Fibroblast of the aortic adventitia (primary cell): ENCODE measurements around the gene LRRC25. TPM values are rescaled to one million over a fixed set of nuclear protein-coding genes. Genes with fewer than 3 reads are reported as not detected.

Experiments
- DNase-seq: peaks from one replicate; pipeline ENCODE4 v3.0.0-alpha.2; 2010; ENCODE audit warnings: low read depth
- H3K4me3 ChIP-seq: 2 replicates; pipeline ENCODE4 v1.5.1; 2011; ENCODE audit warnings: low read depth, mild to moderate bottlenecking, control low read depth, low read length, moderate library complexity
- total RNA-seq: library from RNA; depleted of rRNA; stranded (reverse); fragments of >200 nt; gene quantifications from 2 replicates; pipeline ENCODE4 v1.2.3, GENCODE V29; 2012; ENCODE audit warnings: low replicate concordance
- TF ChIP-seq, protein P1 (sequence below): IDR thresholded peaks from 2 replicates; pipeline ENCODE4 v1.5.1; 2011; ENCODE audit warnings: mild to moderate bottlenecking, low read length, control low read depth, inconsistent platforms; ENCODE audit not compliant: insufficient read depth

The LRRC25 gene
- total RNA-seq, 1 donor, result 0.09 TPM

DNA sequence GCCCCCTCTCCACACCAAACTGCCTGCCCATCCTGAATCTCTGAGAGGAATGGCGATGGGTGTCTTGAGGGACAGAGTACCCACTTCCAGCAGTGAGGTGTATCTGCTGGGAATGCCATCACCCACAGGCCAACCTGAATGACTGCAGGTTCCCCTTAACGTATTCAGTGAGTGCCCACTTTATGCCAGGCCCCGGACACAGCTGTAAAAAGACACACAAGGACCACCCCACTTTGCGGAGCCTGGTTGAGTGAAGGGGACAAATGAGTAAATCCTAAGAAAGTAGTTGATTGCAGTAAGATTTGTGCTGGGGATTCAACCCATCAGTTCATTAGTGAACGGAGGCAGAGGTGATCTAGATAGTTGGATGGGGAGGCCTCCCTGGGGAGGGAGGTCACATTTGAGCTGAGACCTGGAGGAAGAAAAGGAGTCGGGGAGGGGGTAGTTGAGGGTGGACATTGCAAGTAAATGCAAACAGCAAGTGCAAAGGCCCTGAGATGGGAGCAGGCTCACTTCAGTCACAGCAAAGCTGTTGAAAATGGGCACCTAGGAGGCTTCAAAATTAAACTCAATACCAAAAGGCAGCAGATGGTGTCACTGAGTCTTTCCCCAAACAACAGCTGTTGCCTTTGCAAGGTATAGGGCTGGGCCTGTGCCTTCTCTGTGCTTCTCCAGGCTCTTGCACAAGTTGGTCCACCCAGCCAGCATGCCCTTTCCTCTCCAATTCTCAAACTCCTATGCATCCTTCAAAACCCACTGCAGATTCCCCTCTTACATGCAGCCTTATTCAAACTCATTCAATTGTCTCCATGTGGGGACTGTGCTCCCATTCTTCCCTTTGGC is 7.1 kb downstream of the LRRC25 start:
- peak; percentile 71 for DNase-seq
- peak overlapping the region; percentile 78 for H3K4me3 ChIP-seq
- TF ChIP-seq, protein P1, sequence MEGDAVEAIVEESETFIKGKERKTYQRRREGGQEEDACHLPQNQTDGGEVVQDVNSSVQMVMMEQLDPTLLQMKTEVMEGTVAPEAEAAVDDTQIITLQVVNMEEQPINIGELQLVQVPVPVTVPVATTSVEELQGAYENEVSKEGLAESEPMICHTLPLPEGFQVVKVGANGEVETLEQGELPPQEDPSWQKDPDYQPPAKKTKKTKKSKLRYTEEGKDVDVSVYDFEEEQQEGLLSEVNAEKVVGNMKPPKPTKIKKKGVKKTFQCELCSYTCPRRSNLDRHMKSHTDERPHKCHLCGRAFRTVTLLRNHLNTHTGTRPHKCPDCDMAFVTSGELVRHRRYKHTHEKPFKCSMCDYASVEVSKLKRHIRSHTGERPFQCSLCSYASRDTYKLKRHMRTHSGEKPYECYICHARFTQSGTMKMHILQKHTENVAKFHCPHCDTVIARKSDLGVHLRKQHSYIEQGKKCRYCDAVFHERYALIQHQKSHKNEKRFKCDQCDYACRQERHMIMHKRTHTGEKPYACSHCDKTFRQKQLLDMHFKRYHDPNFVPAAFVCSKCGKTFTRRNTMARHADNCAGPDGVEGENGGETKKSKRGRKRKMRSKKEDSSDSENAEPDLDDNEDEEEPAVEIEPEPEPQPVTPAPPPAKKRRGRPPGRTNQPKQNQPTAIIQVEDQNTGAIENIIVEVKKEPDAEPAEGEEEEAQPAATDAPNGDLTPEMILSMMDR, result no peak

DNA sequence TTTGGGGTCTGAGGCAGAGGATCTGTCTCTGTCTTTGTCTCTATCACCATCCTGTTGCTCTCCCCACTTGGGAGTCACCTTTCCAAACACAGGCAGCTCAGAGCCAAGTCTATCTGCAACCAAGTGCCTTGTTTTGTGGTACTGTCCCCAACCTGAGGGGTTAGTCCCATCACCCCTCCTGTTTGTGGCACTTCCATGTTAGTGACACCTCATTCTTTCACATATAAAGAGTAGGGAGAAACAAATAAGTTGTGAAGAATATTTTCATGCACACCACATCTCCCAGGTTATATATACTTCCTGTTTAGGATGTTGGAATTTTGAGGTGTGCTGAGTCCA is 7.7 kb downstream of the LRRC25 start:
- peak overlapping the region; percentile 78 for H3K4me3 ChIP-seq
- TF ChIP-seq, protein P1, result no peak
- no peak for DNase-seq

DNA sequence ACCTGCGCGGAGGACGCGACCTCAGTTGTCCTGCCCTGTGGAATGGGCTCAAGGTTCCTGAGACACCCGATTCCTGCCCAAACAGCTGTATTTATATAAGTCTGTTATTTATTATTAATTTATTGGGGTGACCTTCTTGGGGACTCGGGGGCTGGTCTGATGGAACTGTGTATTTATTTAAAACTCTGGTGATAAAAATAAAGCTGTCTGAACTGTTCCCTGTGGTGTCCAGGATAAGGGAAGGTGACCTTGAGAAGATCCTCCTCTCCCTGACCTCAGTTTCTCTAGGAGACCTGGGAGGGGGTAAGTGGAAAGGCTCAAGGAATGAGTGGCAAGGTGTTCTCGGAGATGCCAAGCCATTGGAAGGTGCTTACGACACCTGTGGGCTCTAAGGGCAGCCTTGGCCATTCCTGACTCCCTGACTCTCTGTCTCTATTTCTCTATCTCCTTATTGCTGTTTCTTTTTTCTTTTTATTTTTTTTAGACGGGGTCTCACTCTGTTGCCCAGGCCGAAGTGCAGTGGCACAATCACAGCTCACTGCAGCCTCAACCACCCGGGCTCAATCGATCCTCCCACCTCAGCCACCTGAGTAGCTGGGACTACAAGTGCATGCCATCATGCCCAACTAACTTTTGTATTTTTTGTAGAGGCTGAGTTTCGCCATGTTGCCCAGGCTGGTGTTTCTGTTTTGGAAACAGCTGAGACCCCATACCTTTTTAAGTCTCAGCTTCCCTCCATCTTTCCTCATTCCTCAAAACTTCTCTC is 8.3 kb downstream of the LRRC25 start:
- H3K4me3 ChIP-seq, result peak overlapping the region; percentile 78
- TF ChIP-seq, protein P1, result no peak
- no peak for DNase-seq

DNA sequence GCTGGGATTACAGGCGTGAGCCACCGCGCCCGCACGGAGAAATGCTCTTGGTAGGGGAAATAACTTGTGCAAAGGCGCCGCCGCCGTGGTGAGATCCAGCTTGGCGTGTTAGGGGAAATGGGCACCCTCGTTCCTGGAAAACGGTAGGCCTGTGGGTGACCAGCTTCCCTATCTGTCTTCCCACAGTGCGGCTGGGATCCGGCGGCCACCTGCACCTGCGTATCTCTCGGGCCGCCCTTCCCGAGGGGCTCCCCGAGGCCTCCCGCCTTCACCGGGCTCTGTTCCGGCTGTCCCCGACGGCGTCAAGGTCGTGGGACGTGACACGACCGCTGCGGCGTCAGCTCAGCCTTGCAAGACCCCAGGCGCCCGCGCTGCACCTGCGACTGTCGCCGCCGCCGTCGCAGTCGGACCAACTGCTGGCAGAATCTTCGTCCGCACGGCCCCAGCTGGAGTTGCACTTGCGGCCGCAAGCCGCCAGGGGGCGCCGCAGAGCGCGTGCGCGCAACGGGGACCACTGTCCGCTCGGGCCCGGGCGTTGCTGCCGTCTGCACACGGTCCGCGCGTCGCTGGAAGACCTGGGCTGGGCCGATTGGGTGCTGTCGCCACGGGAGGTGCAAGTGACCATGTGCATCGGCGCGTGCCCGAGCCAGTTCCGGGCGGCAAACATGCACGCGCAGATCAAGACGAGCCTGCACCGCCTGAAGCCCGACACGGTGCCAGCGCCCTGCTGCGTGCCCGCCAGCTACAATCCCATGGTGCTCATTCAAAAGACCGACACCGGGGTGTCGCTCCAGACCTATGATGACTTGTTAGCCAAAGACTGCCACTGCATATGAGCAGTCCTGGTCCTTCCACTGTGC is 9.1 kb downstream of the LRRC25 start:
- H3K4me3 ChIP-seq, result peak overlapping the region; percentile 78
- TF ChIP-seq, protein P1, result peak; percentile 79
- peak; percentile 50 for DNase-seq

DNA sequence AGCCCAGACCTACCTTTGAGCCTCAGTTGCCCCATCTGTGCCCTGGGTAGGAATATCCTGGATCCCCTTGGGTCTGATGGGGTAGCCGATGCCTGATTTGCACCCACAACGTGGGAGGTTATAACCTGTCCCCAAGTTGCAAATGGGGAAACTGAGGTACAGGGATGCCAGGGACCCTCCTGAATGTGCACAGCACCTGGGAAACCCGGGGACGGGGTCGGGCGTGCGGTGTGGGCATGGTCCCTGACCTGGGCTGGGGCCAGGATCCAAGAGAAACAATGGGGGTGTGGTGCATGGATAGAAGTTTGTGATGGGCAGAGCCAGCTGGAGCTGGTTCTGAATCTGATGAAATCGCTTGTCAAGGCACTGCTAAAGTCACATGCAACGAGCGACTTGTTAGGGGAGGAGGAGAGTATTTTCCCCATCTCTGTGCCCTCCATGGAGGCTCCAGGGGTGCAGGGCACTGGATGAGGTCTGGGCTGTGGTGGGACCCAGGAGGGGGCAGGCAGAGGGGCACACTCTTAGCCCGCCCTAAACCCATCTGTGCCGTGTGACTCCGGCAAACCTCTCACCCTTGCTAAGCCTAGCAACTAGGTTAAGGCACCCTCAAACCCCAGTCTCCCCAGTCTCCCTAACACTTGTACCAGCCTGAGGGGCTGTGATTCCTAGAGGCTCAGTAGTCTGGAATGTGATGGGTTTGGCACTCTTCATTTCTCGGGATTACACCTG is 10.7 kb downstream of the LRRC25 start:
- DNase-seq, result peak; percentile 93

More for the DNA sequence above, 10.7 kb downstream of the LRRC25 start:
- H3K4me3 ChIP-seq, result peak overlapping the region; percentile 78
- TF ChIP-seq, protein P1, result no peak
